ENCODE data around the gene EGR2.

The EGR2 gene

DNA sequence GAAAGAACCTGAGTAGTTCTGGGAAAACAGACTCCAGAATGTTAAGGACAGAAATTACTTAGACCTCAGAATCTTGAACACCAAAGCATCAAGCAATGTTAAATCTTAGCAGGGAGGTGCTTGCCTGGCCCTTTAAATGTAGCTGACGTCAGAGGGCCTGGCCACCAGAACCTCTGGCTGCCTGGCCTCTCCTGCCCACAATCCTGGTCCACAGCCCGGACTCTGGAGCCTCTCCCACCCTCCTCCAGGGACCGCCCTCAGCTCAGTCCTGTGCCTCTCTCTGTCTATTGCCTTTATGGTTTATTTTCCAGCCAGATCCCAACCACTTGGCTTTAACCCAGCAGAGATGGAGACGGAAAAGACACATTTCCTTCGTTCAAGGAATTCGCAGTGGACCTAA is 42.2 kb upstream of the EGR2 start:
- Histone ChIP-seq H3K27me3 (ENCODE audit: insufficient read depth, poor library complexity, severe bottlenecking) (no peaks in the 10 kb centered on the region), H3K4me3 (replicated peaks; ENCODE audit: insufficient read depth, low read length) (no peak overlapping the region), H3K27ac (replicated peaks) (no peak overlapping the region)
- no peak for DNase-seq (ENCODE audit: low read depth in 1 of 2, low spot score in 1 of 2)
- TF ChIP-seq GABPA (IDR thresholded peaks at IDR 0.05; ENCODE audit: low read depth) (no peak), POLR2AphosphoS5 (IDR thresholded peaks at IDR 0.05; ENCODE audit: low read depth) (no peak)
- TF ChIP-seq, protein P1, sequence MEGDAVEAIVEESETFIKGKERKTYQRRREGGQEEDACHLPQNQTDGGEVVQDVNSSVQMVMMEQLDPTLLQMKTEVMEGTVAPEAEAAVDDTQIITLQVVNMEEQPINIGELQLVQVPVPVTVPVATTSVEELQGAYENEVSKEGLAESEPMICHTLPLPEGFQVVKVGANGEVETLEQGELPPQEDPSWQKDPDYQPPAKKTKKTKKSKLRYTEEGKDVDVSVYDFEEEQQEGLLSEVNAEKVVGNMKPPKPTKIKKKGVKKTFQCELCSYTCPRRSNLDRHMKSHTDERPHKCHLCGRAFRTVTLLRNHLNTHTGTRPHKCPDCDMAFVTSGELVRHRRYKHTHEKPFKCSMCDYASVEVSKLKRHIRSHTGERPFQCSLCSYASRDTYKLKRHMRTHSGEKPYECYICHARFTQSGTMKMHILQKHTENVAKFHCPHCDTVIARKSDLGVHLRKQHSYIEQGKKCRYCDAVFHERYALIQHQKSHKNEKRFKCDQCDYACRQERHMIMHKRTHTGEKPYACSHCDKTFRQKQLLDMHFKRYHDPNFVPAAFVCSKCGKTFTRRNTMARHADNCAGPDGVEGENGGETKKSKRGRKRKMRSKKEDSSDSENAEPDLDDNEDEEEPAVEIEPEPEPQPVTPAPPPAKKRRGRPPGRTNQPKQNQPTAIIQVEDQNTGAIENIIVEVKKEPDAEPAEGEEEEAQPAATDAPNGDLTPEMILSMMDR (IDR thresholded peaks at IDR 0.05; ENCODE audit: insufficient read depth, low read length): no peak
- TF ChIP-seq, protein P2, sequence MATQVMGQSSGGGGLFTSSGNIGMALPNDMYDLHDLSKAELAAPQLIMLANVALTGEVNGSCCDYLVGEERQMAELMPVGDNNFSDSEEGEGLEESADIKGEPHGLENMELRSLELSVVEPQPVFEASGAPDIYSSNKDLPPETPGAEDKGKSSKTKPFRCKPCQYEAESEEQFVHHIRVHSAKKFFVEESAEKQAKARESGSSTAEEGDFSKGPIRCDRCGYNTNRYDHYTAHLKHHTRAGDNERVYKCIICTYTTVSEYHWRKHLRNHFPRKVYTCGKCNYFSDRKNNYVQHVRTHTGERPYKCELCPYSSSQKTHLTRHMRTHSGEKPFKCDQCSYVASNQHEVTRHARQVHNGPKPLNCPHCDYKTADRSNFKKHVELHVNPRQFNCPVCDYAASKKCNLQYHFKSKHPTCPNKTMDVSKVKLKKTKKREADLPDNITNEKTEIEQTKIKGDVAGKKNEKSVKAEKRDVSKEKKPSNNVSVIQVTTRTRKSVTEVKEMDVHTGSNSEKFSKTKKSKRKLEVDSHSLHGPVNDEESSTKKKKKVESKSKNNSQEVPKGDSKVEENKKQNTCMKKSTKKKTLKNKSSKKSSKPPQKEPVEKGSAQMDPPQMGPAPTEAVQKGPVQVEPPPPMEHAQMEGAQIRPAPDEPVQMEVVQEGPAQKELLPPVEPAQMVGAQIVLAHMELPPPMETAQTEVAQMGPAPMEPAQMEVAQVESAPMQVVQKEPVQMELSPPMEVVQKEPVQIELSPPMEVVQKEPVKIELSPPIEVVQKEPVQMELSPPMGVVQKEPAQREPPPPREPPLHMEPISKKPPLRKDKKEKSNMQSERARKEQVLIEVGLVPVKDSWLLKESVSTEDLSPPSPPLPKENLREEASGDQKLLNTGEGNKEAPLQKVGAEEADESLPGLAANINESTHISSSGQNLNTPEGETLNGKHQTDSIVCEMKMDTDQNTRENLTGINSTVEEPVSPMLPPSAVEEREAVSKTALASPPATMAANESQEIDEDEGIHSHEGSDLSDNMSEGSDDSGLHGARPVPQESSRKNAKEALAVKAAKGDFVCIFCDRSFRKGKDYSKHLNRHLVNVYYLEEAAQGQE (IDR thresholded peaks at IDR 0.05; ENCODE audit: insufficient replicate concordance, low read depth): no peak

DNA sequence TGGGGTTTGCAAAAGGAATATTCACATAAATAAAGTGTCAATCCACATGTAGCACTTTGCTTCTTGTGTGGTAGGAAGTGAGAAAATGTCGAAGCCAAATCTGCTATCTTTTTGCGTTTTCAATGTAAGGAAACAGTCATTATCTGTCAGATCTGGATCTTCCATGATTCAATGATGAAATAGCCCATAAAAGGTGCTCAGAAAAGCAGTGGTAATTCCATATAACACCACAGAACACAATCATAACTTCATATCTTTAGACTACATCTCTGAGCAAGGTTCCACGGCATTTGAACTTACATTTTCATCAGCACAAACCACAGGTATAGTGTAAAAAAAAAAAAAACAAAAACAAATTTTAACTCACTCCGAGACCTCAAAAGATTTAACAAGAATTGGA is 39.9 kb upstream of the EGR2 start:
- TF ChIP-seq SPI1 (IDR thresholded peaks at IDR 0.05; ENCODE audit: borderline replicate concordance, low read depth) (no peak), GABPA (IDR thresholded peaks at IDR 0.05; ENCODE audit: low read depth) (no peak), POLR2AphosphoS5 (IDR thresholded peaks at IDR 0.05; ENCODE audit: low read depth) (no peak)
- TF ChIP-seq, protein P2 (IDR thresholded peaks at IDR 0.05; ENCODE audit: insufficient replicate concordance, low read depth): no peak
- TF ChIP-seq, protein P1 (IDR thresholded peaks at IDR 0.05; ENCODE audit: insufficient read depth, low read length): no peak
- Histone ChIP-seq H3K27ac (replicated peaks) (no peak overlapping the region), H3K27me3 (ENCODE audit: insufficient read depth, poor library complexity, severe bottlenecking) (no peaks in the 10 kb centered on the region), H3K4me3 (replicated peaks; ENCODE audit: insufficient read depth, low read length) (no peak overlapping the region)
- DNase-seq (ENCODE audit: low read depth in 1 of 2, low spot score in 1 of 2): no peak

DNA sequence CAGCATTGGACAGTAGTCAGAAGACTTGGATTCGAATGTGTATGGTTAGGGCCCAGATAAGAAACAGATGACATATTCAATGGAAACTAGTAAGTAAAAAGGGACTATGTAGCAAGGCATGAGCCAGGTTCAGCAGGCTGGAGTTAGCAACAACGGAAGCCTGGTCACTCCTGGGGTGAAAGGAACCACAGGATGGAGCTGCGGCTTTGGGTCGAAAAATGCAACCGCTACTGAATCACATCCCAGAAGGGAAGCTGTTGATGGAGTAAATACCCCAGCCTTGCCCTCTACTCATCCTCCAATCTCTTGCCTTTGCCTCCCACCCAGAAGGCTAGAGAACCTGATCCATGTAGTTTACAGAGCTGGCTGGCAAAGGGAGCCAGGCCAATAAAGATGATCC is 37.5 kb upstream of the EGR2 start:
- Histone ChIP-seq H3K4me3 (replicated peaks; ENCODE audit: insufficient read depth, low read length) (no peak overlapping the region), H3K27ac (replicated peaks) (peak overlapping the region; percentile 55), H3K27me3 (ENCODE audit: insufficient read depth, poor library complexity, severe bottlenecking) (no peaks in the 10 kb centered on the region)
- TF ChIP-seq, protein P2 (IDR thresholded peaks at IDR 0.05; ENCODE audit: insufficient replicate concordance, low read depth): no peak
- TF ChIP-seq POLR2AphosphoS5 (IDR thresholded peaks at IDR 0.05; ENCODE audit: low read depth): peak; percentile 85
- peak; percentile 52 to 82 for DNase-seq (ENCODE audit: low read depth in 1 of 2, low spot score in 1 of 2)
